Measurements from ENCODE around the gene THUMPD3. TPM values are rescaled to one million over a fixed set of nuclear protein-coding genes. Genes with fewer than 3 reads are reported as not detected.
A peak's percentile ranks its signal among the peaks of the same experiment; 100 is the strongest.

Gene THUMPD3
- total RNA-seq, 1 donor from 2014 or later = 56.8 TPM

GRCh38 chr3:9340472-9340902 is 22.4 kb upstream of the THUMPD3 start:
- Mint-ChIP-seq H3K27ac (peak overlapping the region; percentile 63), H3K27me3 (no peaks in the 10 kb centered on the region), H3K4me3 (no peak overlapping the region), H3K9me3 (peaks cover 11% of the 10 kb centered on the region), H3K4me1 (ENCODE audit: unreplicated experiment) (peaks cover 27% of the 10 kb centered on the region), H3K36me3 (peaks cover 4% of the 10 kb centered on the region)
- no peak for TF ChIP-seq CTCF (conservative IDR thresholded peaks at IDR 0.05)
- no peak for DNase-seq (ENCODE audit: extremely low spot score, unreplicated experiment)

- peak overlapping the region; percentile 76 for H3K27ac Mint-ChIP-seq
- TF ChIP-seq CTCF (conservative IDR thresholded peaks at IDR 0.05) = no peak
- peak overlapping the region; percentile 20 for H3K4me3 Mint-ChIP-seq
- peaks cover 4% of the 10 kb centered on the region for H3K36me3 Mint-ChIP-seq
- H3K4me1 Mint-ChIP-seq (ENCODE audit: unreplicated experiment) = peaks cover 31% of the 10 kb centered on the region
- peaks cover 11% of the 10 kb centered on the region for H3K9me3 Mint-ChIP-seq
- DNase-seq (ENCODE audit: extremely low spot score, unreplicated experiment) = no peak
- H3K27me3 Mint-ChIP-seq = no peaks in the 10 kb centered on the region
These were observed 20.2 kb upstream of the THUMPD3 start for GRCh38 chr3:9342696-9343095.

GRCh38 chr3:9343115-9343514 is 19.7 kb upstream of the THUMPD3 start:
- Mint-ChIP-seq H3K4me3 (peak overlapping the region; percentile 20), H3K27ac (peak overlapping the region; percentile 76), H3K4me1 (ENCODE audit: unreplicated experiment) (peaks cover 35% of the 10 kb centered on the region), H3K9me3 (peaks cover 11% of the 10 kb centered on the region), H3K36me3 (peaks cover 4% of the 10 kb centered on the region), H3K27me3 (no peaks in the 10 kb centered on the region)
- no peak for TF ChIP-seq CTCF (conservative IDR thresholded peaks at IDR 0.05)
- DNase-seq (ENCODE audit: extremely low spot score, unreplicated experiment) = no peak

GRCh38 chr3:9345041-9345440 is 17.8 kb upstream of the THUMPD3 start:
- H3K9me3 Mint-ChIP-seq = peaks cover 11% of the 10 kb centered on the region
- H3K4me3 Mint-ChIP-seq = no peak overlapping the region
- H3K4me1 Mint-ChIP-seq (ENCODE audit: unreplicated experiment) = peaks cover 35% of the 10 kb centered on the region
- H3K27ac Mint-ChIP-seq = no peak overlapping the region
- no peak for TF ChIP-seq CTCF (conservative IDR thresholded peaks at IDR 0.05)
- H3K27me3 Mint-ChIP-seq = no peaks in the 10 kb centered on the region
- H3K36me3 Mint-ChIP-seq = peaks cover 4% of the 10 kb centered on the region
- no peak for DNase-seq (ENCODE audit: extremely low spot score, unreplicated experiment)

- Mint-ChIP-seq H3K4me1 (ENCODE audit: unreplicated experiment) (peaks cover 34% of the 10 kb centered on the region), H3K9me3 (peaks cover 11% of the 10 kb centered on the region), H3K27me3 (no peaks in the 10 kb centered on the region)
These were observed 16.7 kb upstream of the THUMPD3 start for GRCh38 chr3:9346141-9346540.

More at GRCh38 chr3:9346141-9346540, 16.7 kb upstream of the THUMPD3 start:
- Mint-ChIP-seq H3K27ac (no peak overlapping the region), H3K4me3 (no peak overlapping the region), H3K36me3 (peaks cover 4% of the 10 kb centered on the region)
- no peak for DNase-seq (ENCODE audit: extremely low spot score, unreplicated experiment)
- no peak for TF ChIP-seq CTCF (conservative IDR thresholded peaks at IDR 0.05)
